Forelimb muscle (tissue), 1 donor: ENCODE measurements around the gene SPTBN5. TPM values are rescaled to one million over a fixed set of nuclear protein-coding genes. Genes with fewer than 3 reads are reported as not detected.
"Not testable (repeated sequence)": the region's sequence is repeated elsewhere in the genome, so short reads cannot be mapped to it uniquely, and the experiment has no call there.

Experiments
- DNase-seq: peaks from one replicate; pipeline ENCODE4 v3.0.0-alpha.2; 2013; ENCODE audit warnings: low read depth
- polyA plus RNA-seq: library from polyadenylated mRNA; unstranded; fragments of 120-200 nt; gene quantifications from one replicate; pipeline ENCODE4 v1.2.1, GENCODE V29; 2013; ENCODE audit not compliant: insufficient read length

Gene SPTBN5
- polyA plus RNA-seq, 1 donor: 1.9 TPM

DNA sequence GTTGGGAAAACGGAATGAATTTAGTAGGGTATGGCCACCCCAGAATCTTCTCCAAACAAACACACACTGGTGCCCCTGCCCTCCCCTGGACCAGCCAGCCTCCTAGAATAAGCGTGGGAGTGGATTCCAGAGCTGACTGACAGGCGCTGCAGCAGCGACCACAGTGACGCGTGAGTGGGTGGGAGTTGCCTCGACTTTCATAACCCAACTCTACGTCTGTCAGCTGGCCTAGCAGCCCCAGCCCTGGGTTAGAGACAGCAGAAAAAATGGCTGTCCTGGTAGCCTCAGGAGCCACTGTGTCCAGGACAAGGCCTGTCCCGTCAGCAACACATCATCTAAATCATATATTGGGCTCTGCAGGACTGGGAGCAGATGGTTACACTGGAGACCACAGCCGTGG lies 45.2 kb downstream of the SPTBN5 start:
- DNase-seq: no peak

DNA sequence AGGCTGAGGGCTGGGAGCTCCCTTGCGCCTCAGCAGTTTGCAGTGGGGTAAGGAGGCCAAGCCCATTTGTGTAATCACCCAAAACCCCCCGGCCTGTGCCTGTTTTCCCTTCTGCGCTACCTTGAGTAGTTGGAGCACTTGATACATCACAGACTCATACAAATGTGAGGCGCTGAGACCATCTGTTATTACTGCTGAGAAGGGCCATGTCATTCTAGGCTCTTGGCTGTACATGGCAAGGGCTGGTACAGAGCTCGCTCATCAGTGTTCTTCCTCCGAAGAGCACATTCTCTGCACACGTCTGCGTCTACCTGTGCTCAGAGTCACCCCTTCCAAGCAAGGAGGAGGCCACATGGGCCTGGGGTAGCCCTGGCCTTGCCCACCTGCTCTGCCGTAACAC lies 45.9 kb downstream of the SPTBN5 start:
- DNase-seq: no peak

DNA sequence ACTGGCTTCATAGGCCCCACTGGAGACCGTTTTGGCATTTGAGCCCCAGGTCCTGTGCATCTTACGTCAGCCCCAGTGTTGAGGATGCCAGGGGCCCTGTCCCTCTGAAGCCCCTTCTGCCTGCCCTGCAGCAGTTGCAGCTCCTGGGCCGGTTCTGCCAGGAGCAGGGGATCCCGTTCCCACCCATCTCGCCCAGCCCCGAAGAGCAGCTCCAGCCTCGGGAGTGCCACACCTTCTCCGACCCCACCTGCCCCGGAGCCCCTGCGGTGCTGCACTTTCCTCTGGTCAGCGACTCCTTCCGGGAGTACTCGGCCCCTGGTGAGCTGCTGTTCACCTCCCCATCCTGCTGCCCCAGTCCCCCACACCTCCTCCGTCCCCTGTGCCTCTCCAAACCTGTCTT lies 46.6 kb downstream of the SPTBN5 start:
- DNase-seq: no peak

DNA sequence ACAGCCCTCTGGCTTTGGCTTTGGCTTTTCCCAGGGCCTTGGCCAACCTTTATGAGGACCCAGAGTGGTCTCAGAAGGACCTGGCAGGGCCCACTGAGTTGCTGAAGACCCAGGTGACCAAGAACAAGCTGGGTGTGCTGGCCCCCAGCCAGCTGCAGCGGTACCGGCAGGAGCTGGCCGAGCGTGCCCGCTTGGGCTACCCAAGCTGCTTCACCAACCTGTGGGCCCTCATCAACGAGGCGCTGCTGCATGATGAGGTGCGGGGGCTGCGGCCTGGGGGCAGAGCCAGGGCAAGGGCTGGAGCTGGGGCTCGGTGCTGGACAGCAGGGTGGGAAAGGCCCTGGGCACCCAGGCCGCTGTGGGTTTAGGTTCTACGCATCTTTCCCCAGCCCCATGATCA lies 49.0 kb downstream of the SPTBN5 start:
- no peak for DNase-seq

DNA sequence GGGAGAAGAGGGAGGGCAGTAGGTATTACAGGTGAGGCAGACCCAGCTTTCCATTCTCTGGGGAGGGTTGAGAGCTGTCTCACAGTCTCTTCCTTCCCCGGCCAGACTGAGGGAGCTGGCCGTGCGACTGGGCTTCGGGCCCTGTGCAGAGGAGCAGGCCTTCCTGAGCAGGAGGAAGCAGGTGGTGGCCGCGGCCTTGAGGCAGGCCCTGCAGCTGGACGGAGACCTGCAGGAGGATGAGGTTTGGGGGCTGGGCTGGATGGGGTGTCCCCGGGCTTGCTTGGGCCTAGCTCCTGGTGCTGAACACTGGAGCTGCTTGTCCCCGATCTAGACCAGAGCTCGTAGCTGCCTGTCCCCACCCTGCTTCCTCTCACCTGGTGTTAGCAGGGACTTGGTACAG lies 50.3 kb downstream of the SPTBN5 start:
- DNase-seq: no peak

DNA sequence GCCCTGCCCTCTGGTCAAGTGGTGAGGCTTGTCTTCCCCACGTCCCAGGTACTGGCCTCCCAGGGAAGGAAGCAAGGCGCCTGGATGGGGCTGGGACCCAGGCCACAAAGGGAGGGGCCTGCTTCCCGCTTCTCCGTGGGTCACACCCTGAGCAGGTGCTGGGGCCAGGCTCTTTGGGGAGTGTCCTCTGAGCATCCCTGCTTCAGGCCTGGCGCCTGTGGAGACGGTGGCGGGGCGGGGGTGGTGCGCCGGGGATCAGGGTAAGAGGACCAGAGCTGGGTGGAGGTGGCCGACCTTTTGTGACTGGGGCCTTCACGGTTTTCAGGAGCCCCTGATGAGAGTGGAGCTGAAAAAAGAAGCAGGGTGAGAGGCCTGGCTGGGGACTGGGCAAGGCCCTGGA lies 51.6 kb downstream of the SPTBN5 start:
- no peak for DNase-seq

DNA sequence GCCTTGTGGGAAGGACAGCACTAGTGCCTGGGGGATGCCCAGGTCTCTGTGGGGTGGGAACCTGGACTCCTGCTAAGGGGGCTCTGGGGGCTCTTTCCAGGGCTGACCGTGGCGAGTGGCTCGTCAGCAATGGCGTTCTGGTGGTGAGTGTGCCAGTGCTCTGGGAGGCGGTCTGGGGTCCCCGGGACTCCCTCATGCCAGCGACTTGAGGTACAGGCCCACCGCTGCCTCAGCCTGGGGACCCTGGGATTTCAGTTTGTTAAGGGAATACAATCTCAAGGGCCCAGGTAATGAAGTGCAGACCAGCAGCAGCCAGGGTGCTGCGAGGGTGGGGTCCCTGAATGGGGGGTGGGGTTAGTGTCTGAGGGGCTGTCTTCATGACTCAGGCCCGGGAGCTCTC lies 52.7 kb downstream of the SPTBN5 start:
- DNase-seq: no peak

DNA sequence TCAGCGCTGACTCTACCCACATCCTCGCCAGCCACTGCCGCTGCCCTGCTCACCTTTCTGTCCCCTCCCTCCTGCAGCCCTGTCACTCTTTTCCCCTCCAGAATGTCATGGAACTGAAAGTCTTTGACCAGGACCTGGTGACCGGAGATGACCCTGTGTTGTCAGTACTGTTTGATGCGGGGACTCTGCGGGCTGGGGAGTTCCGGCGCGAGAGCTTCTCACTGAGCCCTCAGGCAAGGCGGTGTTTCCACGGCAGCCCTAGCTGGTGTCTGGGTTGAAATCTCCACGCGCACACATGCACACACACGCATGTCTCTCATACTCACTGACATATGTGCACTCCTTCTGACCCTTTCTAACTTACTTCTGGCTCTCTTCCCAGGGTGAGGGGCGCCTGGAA lies 53.2 kb downstream of the SPTBN5 start:
- DNase-seq: no peak

DNA sequence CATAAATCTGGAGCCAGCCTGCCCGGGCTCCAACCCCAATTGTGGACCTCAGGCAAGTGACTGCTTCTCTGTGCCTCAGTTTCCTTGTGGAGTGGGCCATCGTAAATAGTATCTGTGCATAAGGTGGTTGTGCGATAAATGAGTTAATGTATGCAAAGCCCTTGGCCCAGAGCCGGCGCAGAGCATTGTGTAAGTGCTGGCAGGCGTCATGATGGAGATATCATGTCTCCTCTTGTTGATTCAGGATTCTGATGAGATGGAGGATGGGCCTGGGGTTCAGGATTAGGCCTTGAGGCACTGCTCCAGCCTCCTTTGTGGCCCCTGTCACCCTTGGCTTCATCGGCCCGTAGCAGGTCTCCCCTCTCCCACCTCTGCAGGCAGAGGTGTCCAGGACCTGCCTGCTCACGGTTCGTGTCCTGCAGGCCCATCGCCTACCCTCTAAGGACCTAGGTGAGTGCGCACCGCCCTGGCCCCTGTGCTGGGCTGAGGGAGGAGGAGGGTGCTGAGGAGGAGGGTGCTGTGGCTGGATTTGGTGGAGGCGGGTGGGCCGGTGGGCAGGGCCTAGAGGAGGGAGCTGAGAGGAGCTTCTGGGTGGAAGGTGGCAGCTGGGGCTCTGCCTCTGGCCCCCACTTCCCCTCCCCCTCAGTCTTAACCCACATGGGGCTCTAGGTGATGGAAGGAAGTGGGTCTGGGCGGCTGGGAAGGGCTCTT lies 53.9 kb downstream of the SPTBN5 start:
- DNase-seq: no peak

DNA sequence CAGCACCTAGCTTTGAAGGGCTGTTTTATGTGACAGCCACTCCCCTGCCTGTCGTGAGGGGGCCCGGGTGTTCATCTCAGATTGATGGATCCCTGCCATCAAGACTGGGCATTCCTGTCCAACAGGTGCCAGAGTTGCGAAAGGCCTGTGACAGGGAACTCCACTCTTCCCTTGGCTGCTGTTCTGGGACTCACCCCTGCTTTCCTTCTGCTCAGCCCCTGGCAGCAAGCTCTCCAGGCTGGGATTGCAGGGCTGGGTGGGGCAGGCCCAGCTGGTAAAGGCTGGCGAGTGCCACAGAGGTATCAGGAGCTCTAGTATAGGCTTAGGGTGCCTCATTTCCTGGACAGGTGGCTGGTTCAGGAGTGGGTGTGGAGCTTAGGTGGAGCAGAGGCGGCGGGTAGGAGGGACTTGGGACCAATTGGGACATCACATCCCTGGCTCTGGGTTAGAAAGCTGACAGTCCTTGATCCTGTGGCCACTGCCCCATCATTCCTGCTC lies 55.4 kb downstream of the SPTBN5 start, which contains the start of gene PLA2G4B:
PLA2G4B (plus strand) TSS at position 448 of the 498 bp plus-strand sequence. CDS start 67 bp downstream, outside the sequence.
- DNase-seq: no peak

DNA sequence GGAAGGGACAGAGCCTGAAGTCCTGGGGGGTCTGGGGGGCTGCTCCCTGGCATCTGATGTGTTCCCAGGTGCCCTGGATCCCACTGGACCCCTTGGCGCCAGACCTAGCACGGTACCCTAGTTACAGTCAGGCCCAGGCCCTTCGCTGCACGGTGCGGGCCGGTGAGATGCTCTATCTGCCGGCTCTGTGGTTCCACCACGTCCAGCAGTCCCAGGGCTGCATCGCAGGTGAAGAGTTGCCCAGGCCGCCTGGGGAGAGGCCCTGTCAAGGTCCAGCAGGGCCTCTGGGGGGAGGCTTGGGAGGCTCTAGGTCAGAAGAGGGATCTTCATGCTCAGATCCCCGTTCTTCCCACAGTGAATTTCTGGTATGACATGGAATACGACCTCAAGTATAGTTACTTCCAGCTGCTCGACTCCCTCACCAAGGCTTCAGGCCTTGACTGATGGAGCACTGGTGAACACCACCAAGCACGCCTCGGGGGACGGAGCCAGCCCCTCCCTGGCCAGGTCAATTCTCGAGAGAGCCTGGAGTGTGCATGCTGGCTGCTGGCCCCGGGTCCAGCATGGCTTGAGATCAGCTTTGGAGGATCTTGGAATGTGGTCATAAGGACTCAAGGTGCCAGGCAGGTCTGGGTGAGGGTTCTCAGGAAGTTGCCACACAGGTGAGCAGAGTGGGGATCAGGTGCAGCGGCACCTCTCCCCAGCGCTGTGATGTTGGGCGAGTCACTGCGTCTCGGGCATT lies 57.0 kb downstream of the SPTBN5 start:
- no peak for DNase-seq

DNA sequence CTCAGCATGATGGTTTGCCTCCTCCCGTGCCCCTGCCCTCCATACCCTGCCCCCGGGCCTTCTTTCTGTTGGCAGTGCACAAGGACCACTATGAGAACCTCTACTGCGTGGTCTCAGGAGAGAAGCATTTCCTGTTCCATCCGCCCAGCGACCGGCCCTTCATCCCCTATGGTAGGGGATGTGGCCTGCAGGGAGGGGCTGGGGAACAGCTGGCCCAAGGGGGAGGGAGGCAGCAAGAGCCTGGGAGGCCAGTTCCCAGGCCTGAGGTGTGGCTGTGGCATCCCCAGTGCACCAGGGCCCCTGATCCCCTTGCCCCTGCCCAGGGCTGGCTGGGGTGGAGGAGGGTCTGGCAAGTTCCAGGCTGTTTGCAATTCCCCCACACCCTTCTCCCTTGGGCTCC lies 57.8 kb downstream of the SPTBN5 start:
- no peak for DNase-seq

DNA sequence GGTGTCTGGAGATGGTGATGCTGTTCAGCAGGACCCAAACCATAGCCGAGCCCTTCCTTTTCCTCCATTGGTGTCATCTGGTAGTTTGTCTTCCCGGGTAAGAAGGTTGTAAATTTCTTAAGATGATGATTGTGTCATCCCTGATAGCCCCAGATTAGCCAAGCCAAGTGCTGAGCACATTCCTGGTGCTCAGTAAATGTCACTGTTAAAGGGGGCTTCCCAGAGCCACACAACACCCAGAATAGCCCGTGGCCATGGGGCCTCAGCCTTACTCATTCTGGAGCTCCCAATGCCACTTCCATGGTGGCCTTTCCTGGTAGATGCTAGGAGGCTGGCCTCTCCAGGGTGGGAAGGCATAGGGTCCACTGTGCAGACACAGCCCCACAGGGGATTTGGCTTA lies 59.8 kb downstream of the SPTBN5 start:
- DNase-seq: no peak

DNA sequence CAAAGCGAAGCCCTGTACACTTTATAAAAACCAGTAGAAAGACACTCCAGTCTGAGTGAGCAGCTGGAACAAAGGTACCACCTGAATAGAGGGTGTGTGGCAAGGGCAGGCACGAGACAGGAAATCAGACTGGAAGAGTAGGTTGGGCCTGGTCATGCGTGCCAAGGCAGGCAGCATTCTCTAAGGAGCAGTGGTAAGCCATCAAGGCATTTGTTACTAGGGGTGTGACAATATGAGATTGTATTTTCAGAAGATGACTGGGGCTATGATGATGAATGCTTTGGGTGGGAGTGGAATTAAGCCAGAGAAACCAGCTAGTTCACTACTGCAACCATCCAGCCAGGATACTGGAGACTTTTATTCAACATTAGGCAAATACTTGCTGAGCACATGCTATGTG lies 61.0 kb downstream of the SPTBN5 start:
- no peak for DNase-seq

DNA sequence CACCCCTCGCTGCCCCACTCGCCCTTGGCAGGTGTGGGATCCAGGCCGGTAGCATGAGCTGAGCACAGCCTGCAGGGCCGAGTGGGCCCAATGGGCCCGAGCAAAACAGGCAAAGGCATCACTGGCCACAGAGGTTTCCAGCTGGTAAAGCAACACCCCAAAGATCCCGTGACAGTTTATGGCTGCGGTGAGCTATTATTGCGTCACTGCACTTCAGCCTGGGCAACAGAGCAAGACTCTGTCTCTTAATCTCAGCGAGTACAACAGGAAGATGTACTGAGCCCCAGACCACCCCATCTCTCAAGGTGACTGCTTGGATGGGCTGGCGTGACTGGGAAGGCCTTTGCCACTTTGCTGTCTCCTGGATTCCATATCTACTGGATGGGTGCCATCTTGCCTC lies 61.6 kb downstream of the SPTBN5 start:
- no peak for DNase-seq

DNA sequence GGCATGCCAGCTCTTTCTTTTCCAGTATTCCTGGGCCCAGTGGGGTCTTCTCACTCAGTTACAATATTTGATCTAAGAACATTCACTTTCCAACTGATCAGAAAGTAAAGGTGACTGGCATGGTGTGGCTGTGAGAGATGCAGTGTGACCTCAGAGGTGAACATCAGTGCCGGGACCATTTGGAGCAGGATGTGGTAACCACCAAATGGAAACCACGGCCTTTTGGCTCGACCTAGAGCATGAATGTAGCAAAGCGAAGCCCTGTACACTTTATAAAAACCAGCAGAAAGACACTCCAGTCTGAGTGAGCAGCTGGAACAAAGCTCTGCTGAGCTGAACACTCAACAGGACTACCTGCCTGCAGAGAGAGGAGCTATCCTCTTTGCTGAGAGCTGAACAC lies 62.6 kb downstream of the SPTBN5 start:
- DNase-seq: not testable (repeated sequence)

DNA sequence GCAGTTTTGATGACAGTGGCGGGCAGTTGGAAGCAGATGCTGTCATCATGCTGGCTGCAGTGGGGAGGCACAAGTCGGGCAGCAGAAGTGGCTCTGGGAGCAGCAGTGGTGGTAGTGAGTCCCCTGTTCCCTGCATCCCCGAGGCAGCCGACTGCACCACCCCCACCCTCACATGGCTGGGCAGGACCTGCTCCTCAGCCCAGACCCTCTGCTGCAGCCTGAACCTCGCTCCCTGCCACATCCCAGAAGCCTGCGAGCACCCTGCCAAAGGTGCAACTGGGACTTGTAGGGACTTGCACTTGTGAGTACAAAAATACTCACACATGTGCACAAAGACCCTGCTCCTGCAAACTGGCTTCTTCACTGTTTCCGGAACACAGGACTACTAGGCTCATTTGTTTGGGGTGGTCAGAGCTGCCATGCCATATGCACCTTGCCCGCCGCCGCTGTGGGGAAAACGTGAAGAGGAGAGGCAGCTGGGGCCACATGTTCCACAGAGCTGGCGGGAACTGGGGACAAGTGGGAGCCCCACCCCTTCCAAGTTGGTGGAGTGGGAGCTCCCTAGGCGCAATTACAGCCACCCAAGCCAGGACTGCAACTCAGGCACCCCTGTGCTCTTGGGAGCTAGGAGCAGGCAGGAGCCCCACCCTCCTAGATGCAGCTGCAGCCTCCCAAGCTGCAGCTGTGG lies 63.8 kb downstream of the SPTBN5 start:
- DNase-seq: no peak

DNA sequence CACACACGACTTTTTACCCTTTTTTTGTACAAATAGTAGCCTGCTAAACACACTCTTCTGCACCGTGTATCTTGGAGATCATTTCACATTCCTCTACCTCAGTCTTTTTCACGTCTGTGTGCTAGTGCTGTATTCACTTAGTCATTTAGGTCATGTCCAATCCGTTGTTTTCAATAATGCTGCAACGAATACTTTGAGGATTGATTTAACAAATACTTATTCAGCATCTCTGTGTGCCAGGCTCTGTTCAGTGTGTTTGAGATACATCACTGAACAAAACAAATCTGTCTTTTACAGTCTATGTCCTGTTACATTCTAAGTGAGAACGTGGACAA lies 65.1 kb downstream of the SPTBN5 start:
- no peak for DNase-seq

DNA sequence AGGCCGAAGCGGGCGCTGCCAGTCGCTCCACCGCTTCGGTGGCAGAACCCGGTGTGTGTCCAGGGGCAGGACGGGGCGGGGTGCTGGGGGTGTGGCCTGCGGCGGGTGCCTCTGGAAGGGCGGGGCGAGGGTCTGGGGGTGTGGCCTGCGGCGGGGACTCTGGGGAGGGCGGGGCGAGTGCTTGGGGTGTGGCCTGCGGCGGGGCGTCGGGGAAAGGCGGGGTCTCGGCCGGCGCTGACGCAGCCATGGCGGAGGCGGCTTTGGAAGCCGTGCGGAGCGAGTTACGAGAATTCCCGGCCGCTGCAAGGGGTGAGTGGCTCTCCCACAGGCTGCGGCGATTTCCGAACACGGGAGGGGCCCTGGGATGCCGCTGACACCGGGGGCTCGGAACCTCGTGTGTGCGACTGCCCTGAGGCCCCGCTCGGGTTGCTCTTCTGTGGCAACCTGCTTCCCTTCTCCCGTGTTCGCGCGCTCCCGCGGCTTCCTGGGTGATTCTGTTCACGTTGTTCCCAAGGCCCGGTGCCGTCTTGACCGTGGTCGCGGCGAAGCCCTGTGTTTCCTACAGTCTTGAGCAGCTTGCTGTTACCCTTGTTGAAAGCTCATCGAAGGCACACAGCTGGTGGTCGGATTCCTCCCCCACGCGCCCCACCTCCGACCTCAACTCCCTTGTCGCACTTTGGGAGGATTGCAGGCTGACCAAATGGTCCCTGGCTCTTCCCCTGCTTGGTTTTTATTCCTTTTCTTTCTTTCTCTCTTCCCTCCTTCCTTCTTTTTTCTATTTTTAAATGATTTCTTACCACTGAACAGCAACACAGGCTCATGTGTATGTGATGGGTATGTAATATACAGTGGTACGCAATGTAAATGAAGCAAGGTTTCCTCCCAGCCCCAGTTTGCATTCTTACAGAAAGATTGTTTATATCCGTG lies 65.7 kb downstream of the SPTBN5 start, which contains the start of gene JMJD7:
JMJD7 (plus strand) TSS at position 213 of the 927 bp plus-strand sequence; CDS start at position 246, 33 bp downstream.
- DNase-seq: peak; percentile 35

DNA sequence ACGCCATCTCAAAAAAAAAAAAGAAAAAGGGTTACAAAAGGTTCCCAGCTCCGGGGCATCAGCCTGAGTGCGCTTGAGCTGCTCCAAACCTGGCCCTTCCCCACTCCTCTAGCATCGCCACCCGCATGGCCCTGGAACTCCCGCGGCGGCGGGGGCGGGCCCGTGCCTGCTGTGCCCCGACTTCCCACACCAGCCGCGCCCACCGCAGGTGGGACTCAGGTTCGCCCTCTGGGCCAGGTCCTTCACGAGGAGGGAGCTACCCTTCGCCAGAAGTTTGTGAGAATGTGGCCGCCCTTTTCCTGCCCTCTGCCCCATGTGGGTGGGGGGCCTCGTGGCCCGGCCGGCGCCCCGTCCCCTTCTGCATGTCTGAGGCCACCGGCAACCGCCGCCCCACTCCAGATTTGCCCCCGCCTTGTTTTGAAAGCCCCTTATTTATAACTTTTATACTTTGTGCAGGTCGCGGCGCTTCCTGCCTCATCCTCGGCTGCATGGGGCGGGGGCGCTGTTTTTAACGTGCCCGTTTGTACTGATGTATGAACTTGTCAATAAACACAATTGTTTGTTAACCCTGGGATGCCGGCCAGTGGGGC lies 66.5 kb downstream of the SPTBN5 start:
- no peak for DNase-seq
